K562 (cell line): Measurements from ENCODE around the gene DYNLT4. TPM values are rescaled to one million over a fixed set of nuclear protein-coding genes. Genes with fewer than 3 reads are reported as not detected.

Source experiments
- BDP1 ChIP-seq: IDR thresholded peaks from 3 replicates; pipeline ENCODE4 v1.6.1; 2011; ENCODE audit not compliant: insufficient read length, insufficient read depth
- CXXC5 ChIP-seq: fragments of 250-450 bp; sonication (Bioruptor Pico); IDR thresholded peaks from 2 replicates; pipeline ENCODE4 v1.8.0; 2022; ENCODE audit warnings: inconsistent platforms, mild to moderate bottlenecking, moderate library complexity
- DDX20 ChIP-seq: fragments of 450-650 bp; IDR thresholded peaks from 2 replicates; pipeline ENCODE4 v1.6.1; 2016; ENCODE audit warnings: missing genetic modification characterization, low read depth, mild to moderate bottlenecking, missing compliant biosample characterization, moderate library complexity
- DNMT1 ChIP-seq: fragments of 450-650 bp; IDR thresholded peaks from 2 replicates; pipeline ENCODE4 v1.6.1; 2016; ENCODE audit warnings: antibody characterized with exemption, mild to moderate bottlenecking
- EP300 ChIP-seq: IDR thresholded peaks from 2 replicates; pipeline ENCODE4 v1.6.1; 2012; ENCODE audit warnings: low read length, improper control_type of control experiment
- ETV6 ChIP-seq, 3 experiments: fragments of 150-350 bp in 1 of 3; sonication (generic) in 1 of 3; formaldehyde crosslinking in 1 of 3; IDR thresholded peaks; 2 replicates each; pipeline versions ENCODE4 v1.6.1 to v1.8.0; 2014 to 2022; ENCODE audit warnings: borderline replicate concordance in 2 of 3, low read depth in 2 of 3, antibody characterized with exemption in 1 of 3, low read length in 1 of 3, mild to moderate bottlenecking in 1 of 3, missing genetic modification reagents in 1 of 3
- FOXA3 ChIP-seq, 2 experiments: fragments of 450-650 bp in 1 of 2; sonication (generic) in 1 of 2; formaldehyde crosslinking; IDR thresholded peaks in 1 of 2; conservative IDR thresholded peaks in 1 of 2; 2 replicates each; pipeline versions ENCODE4 v1.4.0 to v1.8.0; 2020 to 2022; ENCODE audit warnings: mild to moderate bottlenecking in 2 of 2, missing genetic modification reagents in 1 of 2
- FOXO4 ChIP-seq: fragments of 450-650 bp; formaldehyde crosslinking; IDR thresholded peaks from 2 replicates; pipeline ENCODE4 v1.4.0; 2020; ENCODE audit warnings: mild to moderate bottlenecking, moderate library complexity
- GATAD2A ChIP-seq: fragments of 450-650 bp; IDR thresholded peaks from 2 replicates; pipeline ENCODE4 v1.6.1; 2017
- HDAC3 ChIP-seq: fragments of 450-650 bp; IDR thresholded peaks from 2 replicates; pipeline ENCODE4 v1.6.1; 2018; ENCODE audit warnings: borderline replicate concordance, mild to moderate bottlenecking, moderate library complexity; ENCODE audit not compliant: partially characterized antibody
- NONO ChIP-seq, 2 experiments: fragments of 200-400 bp in 1 of 2; fragments of 450-650 bp in 1 of 2; formaldehyde crosslinking in 1 of 2; IDR thresholded peaks; 2 replicates each; pipeline ENCODE4 v1.6.1; 2017; ENCODE audit warnings: low read depth in 2 of 2, mild to moderate bottlenecking in 2 of 2, moderate library complexity in 2 of 2, low read length in 1 of 2
- POLR2H ChIP-seq: IDR thresholded peaks from 2 replicates; pipeline ENCODE4 v1.6.1; 2016; ENCODE audit warnings: missing genetic modification characterization, low read depth, mild to moderate bottlenecking, control low read depth, missing compliant biosample characterization, moderate library complexity
- RBFOX2 ChIP-seq: fragments of 200-400 bp; formaldehyde crosslinking; IDR thresholded peaks from 2 replicates; pipeline ENCODE4 v1.6.1; 2017; ENCODE audit warnings: low read depth, mild to moderate bottlenecking, low read length, moderate library complexity
- RNF2 ChIP-seq: sonication (generic); IDR thresholded peaks from 2 replicates; pipeline ENCODE4 v1.6.1; 2016
- SAFB ChIP-seq: fragments of 200-400 bp; formaldehyde crosslinking; IDR thresholded peaks from 2 replicates; pipeline ENCODE4 v1.6.1; 2017; ENCODE audit warnings: low read depth, low read length, borderline replicate concordance
- VEZF1 ChIP-seq: fragments of 200-800 bp; sonication (Bioruptor generic); IDR thresholded peaks from 2 replicates; pipeline ENCODE4 v1.6.1; 2017; ENCODE audit warnings: missing genetic modification characterization, missing compliant biosample characterization
- ZNF232 ChIP-seq: sonication (generic); formaldehyde crosslinking; IDR thresholded peaks from 2 replicates; pipeline ENCODE4 v1.8.0; 2022; ENCODE audit warnings: mild to moderate bottlenecking, missing genetic modification reagents
- ZNF395 ChIP-seq: fragments of 200-800 bp; sonication (Bioruptor generic); IDR thresholded peaks from 2 replicates; pipeline ENCODE4 v1.6.1; 2017; ENCODE audit warnings: missing genetic modification characterization, missing compliant biosample characterization
- ZNF512 ChIP-seq: IDR thresholded peaks from 2 replicates; pipeline ENCODE4 v1.6.1; 2016; ENCODE audit warnings: missing genetic modification characterization, missing compliant biosample characterization
- ZNF583 ChIP-seq: fragments of 250-450 bp; sonication (Bioruptor Pico); IDR thresholded peaks from 2 replicates; pipeline ENCODE4 v1.4.0; 2020
- ZNF717 ChIP-seq: fragments of 250-450 bp; sonication (Bioruptor Pico); IDR thresholded peaks from 2 replicates; pipeline ENCODE4 v1.5.0; 2021
- ZSCAN32 ChIP-seq: fragments of 450-650 bp; formaldehyde crosslinking; IDR thresholded peaks from 2 replicates; pipeline ENCODE4 v1.4.0; 2020; ENCODE audit warnings: mild to moderate bottlenecking, moderate library complexity
- polyA plus RNA-seq, 8 experiments: library from polyadenylated mRNA; depleted of rRNA in 4 of 8; stranded (reverse) in 5 of 8; unstranded in 3 of 8; fragments of >200 nt; fragmentation: Nextera tagmentation in 2 of 8; fragmentation: Illumina TruSeq in 1 of 8; extraction: Ambion mirVana in 2 of 8; extraction: Trizol in 1 of 8; gene quantifications; 2 replicates each; pipeline versions ENCODE4 v1.2.1 to v1.2.3, GENCODE V29; 2011 to 2014; ENCODE audit warnings: inconsistent platforms in 1 of 8, missing spikeins in 1 of 8
- total RNA-seq, 7 experiments: library from RNA; depleted of rRNA in 6 of 7; stranded (reverse); fragments of >200 nt in 6 of 7; fragmentation: Illumina TruSeq in 2 of 7; extraction: Trizol in 2 of 7; gene quantifications; 2 replicates each; pipeline versions ENCODE4 v1.2.1 to v1.2.3, GENCODE V29; 2011 to 2021; ENCODE audit warnings: low replicate concordance in 1 of 7

DYNLT4 gene
- total and polyA plus RNA-seq, 9 of the 15 experiments (the other 6 are each of a cell fraction or from before 2014, with no cell fraction given), result 0.29 to 0.73 TPM; not detected in 7

GRCh38 chr1:44808063-44808937, 1.1 kb upstream of the DYNLT4 start, which contains the start of gene BTBD19 (continued):
- TF ChIP-seq ZNF512 (tag), result no peak
- no peak for TF ChIP-seq HDAC3
- TF ChIP-seq GATAD2A, result peak; percentile 62; the same call in 1 of the 2 replicates
- TF ChIP-seq POLR2H (tag), result no peak
- no peak for TF ChIP-seq DNMT1
- TF ChIP-seq NONO (IDR thresholded peaks at IDR 0.05; ENCODE audit: low read depth in 2 of 2, low read length in 1 of 2), result no peak
- no peak for TF ChIP-seq ZNF583 (CRISPR knock-in tag)
- TF ChIP-seq RNF2, result no peak
- TF ChIP-seq RBFOX2, result peak; percentile 69
- no peak for TF ChIP-seq CXXC5
- TF ChIP-seq ZNF232 (CRISPR knock-in tag), result no peak
- no peak; a peak in 1 of 4 replicates for TF ChIP-seq ETV6 (IDR thresholded peaks at IDR 0.05; ENCODE audit: borderline replicate concordance in 1 of 2, low read depth in 2 of 2, low read length in 1 of 2)
- no peak for TF ChIP-seq ETV6 (CRISPR knock-in tag; IDR thresholded peaks at IDR 0.05; ENCODE audit: borderline replicate concordance)
- 0 out of 2 replicates have a peak, but pooled peaks have one; percentile 20 for TF ChIP-seq DDX20 (tag)
- no peak for TF ChIP-seq BDP1
- no peak for TF ChIP-seq FOXA3 (CRISPR knock-in tag; conservative IDR thresholded peaks at IDR 0.05 in 1 of 2, IDR thresholded peaks at IDR 0.05 in 1 of 2)
- no peak for TF ChIP-seq ZNF717 (CRISPR knock-in tag)
- no peak; the same call in 1 of the 2 replicates for TF ChIP-seq FOXO4
- no peak for TF ChIP-seq VEZF1 (CRISPR knock-in tag)
- TF ChIP-seq ZNF395, result peak; percentile 14; the same call in 1 of the 2 replicates
- 0 out of 2 replicates have a peak, but pooled peaks have one; percentile 14 for TF ChIP-seq ZSCAN32 (CRISPR knock-in tag)
- no peak for TF ChIP-seq SAFB
- TF ChIP-seq EP300, result no peak
